H1 (cell line): Measurements from ENCODE around the gene SIK2. TPM values are rescaled to one million over a fixed set of nuclear protein-coding genes. Genes with fewer than 3 reads are reported as not detected.

ENCODE experiments used
- CBX5 ChIP-seq: fragments of 300-800, 300-1000 bp; sonication (generic); IDR thresholded peaks from 2 replicates; pipeline ENCODE4 v1.7.1; 2016; ENCODE audit warnings: antibody characterized with exemption, low read length, low read depth
- E2F6 ChIP-seq: IDR thresholded peaks from 2 replicates; pipeline ENCODE4 v1.6.1; 2012; ENCODE audit warnings: inconsistent platforms
- polyA plus RNA-seq, 7 experiments: library from polyadenylated mRNA; depleted of rRNA in 3 of 7; stranded (reverse) in 5 of 7; unstranded in 2 of 7; fragments of >200 nt in 5 of 7; fragments of 200-250 nt in 2 of 7; gene quantifications; 1 replicate in 5 of 7; 2 replicates in 1 of 7; 4 replicates in 1 of 7; pipeline versions ENCODE4 v1.2.1 to v1.2.3, GENCODE V29; 2011 to 2013; ENCODE audit warnings: missing spikeins in 2 of 7, mixed read lengths in 2 of 7
- total RNA-seq: library from RNA; stranded (reverse); fragmentation: NEBNext Ultra II Directional; extraction: Animal tissue kit (Norgen Biotek cat#: 25700); gene quantifications from 2 replicates; pipeline ENCODE4 v1.2.1, GENCODE V29; 2021

SIK2 gene
- total and polyA plus RNA-seq, 2 of the 8 experiments (the other 6 are each of a cell fraction or from before 2014, with no cell fraction given): 8.8 to 11.2 TPM

GRCh38 chr11:111623527-111624030 is 21.3 kb downstream of the SIK2 start (continued):
- TF ChIP-seq E2F6 (no peak), CBX5 (no peak)
